ENCODE data around the gene NOP16.

NOP16 gene, protein sequence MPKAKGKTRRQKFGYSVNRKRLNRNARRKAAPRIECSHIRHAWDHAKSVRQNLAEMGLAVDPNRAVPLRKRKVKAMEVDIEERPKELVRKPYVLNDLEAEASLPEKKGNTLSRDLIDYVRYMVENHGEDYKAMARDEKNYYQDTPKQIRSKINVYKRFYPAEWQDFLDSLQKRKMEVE

DNA sequence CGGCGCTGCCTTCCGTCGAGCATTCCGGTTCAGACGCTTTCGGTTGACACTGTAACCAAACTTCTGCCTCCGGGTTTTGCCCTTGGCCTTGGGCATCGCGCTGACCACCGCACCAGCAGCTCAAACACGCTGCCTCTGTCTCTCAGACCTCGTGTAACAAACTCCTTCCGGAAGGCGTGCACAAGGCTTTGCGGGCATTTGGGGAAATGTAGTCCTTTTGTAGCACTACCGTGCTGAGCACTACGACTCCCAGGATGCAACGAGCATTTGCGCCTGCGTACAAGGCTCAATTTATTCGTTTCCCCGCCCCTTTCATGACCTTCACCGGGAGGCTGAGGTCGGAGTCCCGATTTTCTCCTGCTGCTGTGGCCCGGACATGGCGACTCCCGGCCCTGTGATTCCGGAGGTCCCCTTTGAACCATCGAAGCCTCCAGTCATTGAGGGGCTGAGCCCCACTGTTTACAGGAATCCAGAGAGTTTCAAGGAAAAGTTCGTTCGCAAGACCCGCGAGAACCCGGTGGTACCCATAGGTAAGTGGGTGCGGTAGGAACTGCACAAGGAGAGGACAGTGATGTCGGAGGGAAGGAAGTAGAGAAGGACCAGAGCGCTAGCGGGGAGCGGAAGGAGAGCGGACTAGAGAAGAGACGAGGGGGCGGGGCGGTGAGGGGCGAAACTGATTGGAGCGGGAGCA is at the start of gene NOP16, which contains the start of gene HIGD2A:
Gene NOP16, minus strand, starts transcription at position 155 of the 691 bp plus-strand sequence. Its CDS starts 59 bp downstream, at position 96.
Gene HIGD2A, plus strand, starts transcription at position 308 of the 691 bp plus-strand sequence. Its CDS starts 69 bp downstream, at position 377.
- peak; percentile 99 for DNase-seq

DNA sequence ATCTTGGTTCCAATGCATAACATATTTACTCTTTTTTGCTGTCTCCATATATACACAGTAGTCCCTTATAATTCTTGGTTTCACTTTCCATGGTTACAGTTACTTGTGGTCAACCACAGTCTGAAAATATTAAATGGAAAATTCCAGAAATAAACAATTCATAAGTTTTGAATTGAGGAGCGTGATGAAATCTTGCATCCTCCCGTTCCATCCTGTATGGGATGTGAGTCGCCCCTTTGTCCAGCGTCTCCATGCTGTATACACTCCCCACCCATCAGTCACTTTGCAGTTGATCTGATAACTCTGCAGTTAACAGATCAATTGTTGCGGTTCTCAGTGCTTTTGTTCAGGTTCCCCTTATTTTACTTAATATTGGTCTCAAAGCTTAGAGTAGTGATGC is 48.3 kb upstream of the NOP16 start:
- peak; percentile 39 for DNase-seq

GRCh38 chr5:176432707-176433106 is 44.3 kb upstream of the NOP16 start:
- no peak for DNase-seq

DNA sequence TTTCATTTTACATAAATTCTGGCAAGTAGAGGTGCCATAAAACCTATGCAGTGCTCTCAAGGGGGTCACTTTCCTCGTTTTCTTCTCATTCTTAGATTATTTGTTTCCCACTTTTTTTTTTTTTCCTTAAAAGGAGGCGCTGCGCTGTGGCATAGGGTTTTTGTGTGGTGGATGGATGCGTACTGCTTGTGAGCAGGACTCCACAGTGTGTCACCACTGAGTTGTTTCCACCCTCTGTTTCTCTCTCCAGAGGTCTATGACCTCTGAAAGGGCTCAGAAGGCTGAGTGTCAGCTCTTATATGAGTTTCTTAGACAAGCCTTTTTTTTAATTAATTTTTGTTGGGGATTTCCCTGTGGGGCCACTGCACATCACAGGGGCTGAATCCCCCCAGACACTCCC is 41.6 kb upstream of the NOP16 start:
- no peak for DNase-seq

GRCh38 chr5:176427971-176428370 is 39.6 kb upstream of the NOP16 start:
- DNase-seq, result peak; percentile 37

- no peak for DNase-seq
These were observed 38.5 kb upstream of the NOP16 start for GRCh38 chr5:176426876-176427275.

DNA sequence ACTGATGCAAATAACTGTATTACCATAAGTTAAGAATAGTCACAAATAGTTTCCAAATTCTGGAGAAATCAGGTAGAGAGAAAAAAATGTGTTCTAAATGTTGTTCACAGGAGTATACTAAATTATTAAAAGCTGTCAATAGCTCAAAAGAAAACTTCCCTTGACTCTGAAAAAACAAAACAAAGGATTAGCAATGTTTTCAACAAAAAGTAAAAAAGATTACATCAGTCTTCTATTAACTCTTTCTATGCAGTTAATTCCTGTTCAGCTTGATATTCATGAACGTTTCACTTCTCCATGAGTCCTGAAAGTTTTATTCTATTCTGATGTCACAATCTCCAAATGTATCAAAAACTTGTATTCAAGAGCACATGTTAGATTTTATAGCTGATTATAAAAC is 37.4 kb upstream of the NOP16 start:
- no peak for DNase-seq

GRCh38 chr5:176425138-176425537 is 36.7 kb upstream of the NOP16 start:
- no peak for DNase-seq

DNA sequence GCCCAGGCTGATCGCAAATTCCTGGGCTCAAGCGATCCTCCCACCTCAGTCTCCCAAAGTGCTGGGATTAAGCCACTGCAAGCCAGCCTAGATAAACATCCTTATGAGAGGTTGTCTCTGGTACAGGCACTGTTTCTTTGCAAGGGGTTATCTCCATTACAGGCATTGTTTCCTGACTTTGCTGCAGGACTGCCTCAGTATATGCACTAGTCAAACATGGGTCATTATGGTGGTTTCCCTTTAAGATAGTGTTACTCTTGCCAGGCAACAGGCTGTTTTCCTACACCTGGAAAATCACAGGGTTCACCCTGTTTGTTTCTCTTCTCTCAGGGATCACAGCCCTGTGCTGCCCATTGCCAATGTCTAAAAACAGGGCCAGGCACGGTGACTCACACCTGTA is 35.8 kb upstream of the NOP16 start:
- DNase-seq, result no peak

- no peak for DNase-seq
These were observed 32.7 kb upstream of the NOP16 start for GRCh38 chr5:176420972-176421544.

GRCh38 chr5:176420086-176420485 is 31.7 kb upstream of the NOP16 start:
- no peak for DNase-seq

GRCh38 chr5:176418251-176418650 is 29.9 kb upstream of the NOP16 start:
- DNase-seq, result no peak

- DNase-seq, result no peak
These were observed 28.6 kb upstream of the NOP16 start for GRCh38 chr5:176416965-176417364.

- DNase-seq, result peak; percentile 90
These were observed 27.8 kb upstream of the NOP16 start, which contains the start of gene CLTB for GRCh38 chr5:176415952-176416924. TSS of gene CLTB (minus strand) at chr5:176416539. CDS start at chr5:176416363, 176 bp downstream.

GRCh38 chr5:176415240-176415951 is 27.0 kb upstream of the NOP16 start:
- DNase-seq, result no peak

GRCh38 chr5:176414704-176415103 is 26.3 kb upstream of the NOP16 start:
- no peak for DNase-seq

DNA sequence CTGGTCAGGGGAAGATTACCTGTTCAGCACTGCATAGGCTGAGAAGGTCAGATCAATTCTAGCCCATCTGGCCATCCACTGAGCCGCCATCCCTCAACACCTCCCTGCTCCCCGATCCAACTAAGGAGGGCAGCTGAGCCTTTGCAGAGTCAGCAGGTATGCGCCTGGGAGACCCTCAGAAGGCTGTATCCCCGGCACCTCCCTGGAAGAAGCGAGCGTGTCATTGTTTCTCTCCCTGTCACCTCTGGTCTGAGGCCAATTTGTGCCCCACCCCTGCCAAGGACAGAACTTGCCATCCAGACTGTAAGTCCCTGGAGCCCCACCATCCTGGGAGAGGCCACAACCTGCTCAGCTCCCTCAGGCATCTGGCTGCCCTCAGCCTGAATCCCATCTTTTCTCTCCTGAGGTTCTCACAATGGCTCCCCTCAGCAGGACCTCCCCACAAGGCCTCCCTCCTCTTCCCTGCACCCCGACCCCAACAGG is 25.4 kb upstream of the NOP16 start:
- DNase-seq, result no peak

DNA sequence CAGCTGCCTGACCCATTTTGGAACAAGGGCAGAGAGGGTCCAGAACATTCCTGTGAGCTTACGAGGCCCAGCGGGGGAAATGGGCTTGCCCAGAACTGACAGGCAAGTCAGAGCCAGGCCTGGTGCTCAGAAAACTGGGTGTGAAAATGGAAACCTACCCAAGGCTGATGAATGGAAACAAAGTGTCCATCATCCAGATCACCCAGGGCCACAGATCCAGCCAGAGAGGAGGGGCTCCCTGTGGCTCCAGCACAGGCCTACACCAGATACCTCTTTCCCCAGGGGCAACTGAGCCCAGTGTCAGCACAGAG is 24.8 kb upstream of the NOP16 start:
- DNase-seq, result peak; percentile 84

- no peak for DNase-seq
These were observed 24.3 kb upstream of the NOP16 start for GRCh38 chr5:176412517-176413254.

GRCh38 chr5:176410486-176411180 is 22.2 kb upstream of the NOP16 start:
- DNase-seq, result no peak

DNA sequence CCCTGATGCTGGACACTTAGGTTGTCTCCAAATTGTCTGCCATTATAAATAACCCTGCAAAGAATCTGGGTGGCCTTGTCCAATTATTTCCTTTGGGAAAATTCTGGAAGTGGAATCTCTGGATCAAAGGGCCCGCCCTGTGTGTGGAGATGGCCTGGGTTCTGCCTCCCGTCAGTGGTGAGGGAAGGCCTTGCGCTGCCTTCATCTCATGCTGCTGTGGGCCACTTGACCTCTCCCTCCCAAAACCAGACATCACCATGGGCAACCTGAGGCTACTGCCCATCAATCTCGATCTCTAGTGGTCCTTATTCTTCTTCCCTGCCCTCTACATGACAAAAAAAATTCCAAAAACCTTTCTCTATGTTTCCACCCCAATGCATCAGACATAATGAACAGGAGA is 21.4 kb upstream of the NOP16 start:
- no peak for DNase-seq

Data from EL (cell line).